GM12878 (cell line): ENCODE data around the gene YTHDC1. TPM values are rescaled to one million over a fixed set of nuclear protein-coding genes. Genes with fewer than 3 reads are reported as not detected.

Source experiments
- ATAC-seq: fragments of 200-7000 bp; cut with Tn5 transposase; 3 replicates; pipeline ENCODE4 v1.9.1; 2020; ENCODE audit warnings: mild to moderate bottlenecking, moderate library complexity
- BruUV-seq: library from RNA; stranded (reverse); fragments of 400-500 nt; replicated peaks from 2 replicates; lab custom pipeline; 2021; lab: Mats Ljungman, UMichigan
- CTCF ChIA-PET: fragments of 300-600 bp; sonication (Branson Sonifier 250); formaldehyde crosslinking; extraction: SDS; loops from one replicate; lab custom pipeline; 2021; ENCODE audit warnings: inconsistent platforms; lab: Yijun Ruan, JAX
- POLR2A ChIA-PET: fragments of 350-600 bp; formaldehyde crosslinking; extraction: SDS; loops from one replicate; lab custom pipeline; 2021; ENCODE audit warnings: inconsistent platforms; lab: Charles Lee
- RAD21 ChIA-PET: fragments of 300-600 bp; sonication (Branson Sonifier 250); formaldehyde crosslinking; loops from one replicate; lab custom pipeline; 2023; ENCODE audit warnings: antibody characterized with exemption; ENCODE audit not compliant: unreplicated experiment; lab: Charles Lee
- SMC1A ChIA-PET: fragments of 300-600 bp; sonication (Branson Sonifier 250); formaldehyde crosslinking; loops from one replicate; lab custom pipeline; 2023; ENCODE audit not compliant: unreplicated experiment, uncharacterized antibody; lab: Charles Lee
- DNase-seq: peaks from one replicate; pipeline ENCODE4 v3.0.0-alpha.2; 2011; ENCODE audit warnings: low read depth, low spot score
- FAIRE-seq: peaks from 3 replicates; lab custom pipeline; 2011; peaks lifted over from hg19 to GRCh38; lab: Jason Lieb, UNC
- H2AFZ ChIP-seq: 2 replicates; pipeline ENCODE4 v1.6.0; 2011; ENCODE audit warnings: low read depth, low read length, control low read depth; ENCODE audit not compliant: control insufficient read depth
- H3K27ac ChIP-seq: 2 replicates; pipeline ENCODE4 v1.5.1; 2011; ENCODE audit warnings: control low read depth; ENCODE audit not compliant: control insufficient read depth, insufficient read depth
- H3K27me3 ChIP-seq, 2 experiments: replicated peaks in 1 of 2; 2 replicates each; pipeline versions ENCODE4 v1.6.0 to v1.6.1; 2011; ENCODE audit warnings: low read length in 1 of 2; ENCODE audit not compliant: control insufficient read depth in 2 of 2, insufficient read depth in 2 of 2
- H3K36me3 ChIP-seq, 2 experiments: 2 replicates each; pipeline ENCODE4 v1.5.1; 2011; ENCODE audit warnings: low read length in 1 of 2; ENCODE audit not compliant: control insufficient read depth in 2 of 2, insufficient read depth in 2 of 2
- H3K4me1 ChIP-seq: 2 replicates; pipeline ENCODE4 v1.6.1; 2011; ENCODE audit warnings: mild to moderate bottlenecking, low read length, moderate library complexity, mixed read lengths; ENCODE audit not compliant: control insufficient read depth, insufficient read depth
- H3K4me2 ChIP-seq: 2 replicates; pipeline ENCODE4 v1.6.0; 2011; ENCODE audit warnings: control low read depth; ENCODE audit not compliant: control insufficient read depth, insufficient read depth
- H3K4me3 ChIP-seq: fragments of 200-600 bp; sonication (generic); 2 replicates; pipeline ENCODE4 v1.5.1; 2016
- H3K79me2 ChIP-seq: 2 replicates; pipeline ENCODE4 v1.6.0; 2011; ENCODE audit warnings: low read length; ENCODE audit not compliant: control insufficient read depth, insufficient read depth
- H3K9ac ChIP-seq: 2 replicates; pipeline ENCODE4 v1.8.0; 2011; ENCODE audit warnings: low read length, control low read depth, mixed read lengths; ENCODE audit not compliant: control insufficient read depth, insufficient read depth
- H3K9me3 ChIP-seq: replicated peaks from 3 replicates; pipeline ENCODE4 v1.5.1; 2011; ENCODE audit warnings: mild to moderate bottlenecking, low read length; ENCODE audit not compliant: control insufficient read depth, insufficient read depth
- H4K20me1 ChIP-seq: 2 replicates; pipeline ENCODE4 v1.6.0; 2011; ENCODE audit not compliant: control insufficient read depth, insufficient read depth
- IRF4 ChIP-seq: IDR thresholded peaks from 2 replicates; pipeline ENCODE4 v1.6.1; 2011; ENCODE audit warnings: low read depth, low read length
- RUNX3 ChIP-seq: IDR thresholded peaks from 2 replicates; pipeline ENCODE4 v1.6.1; 2012; ENCODE audit warnings: low read length, inconsistent platforms
- SMC3 ChIP-seq: IDR thresholded peaks from 2 replicates; pipeline ENCODE4 v1.6.1; 2011; ENCODE audit warnings: low read length, improper control_type of control experiment, borderline replicate concordance
- TCF12 ChIP-seq: IDR thresholded peaks from 2 replicates; pipeline ENCODE4 v1.6.1; 2011; ENCODE audit warnings: low read depth, mild to moderate bottlenecking, low read length
- WGBS: methylation state at CpG from one replicate; pipeline ENCODE4 v1.1.6; 2016; ENCODE audit warnings: low lambda C conversion rate; ENCODE audit not compliant: insufficient replicate concordance, insufficient coverage; ENCODE audit errors: missing lambda C conversion rate; 5-methylcytosine and 5-hydroxymethylcytosine counted together
- in situ Hi-C: fragments of 300-500 bp; cut with MboI; formaldehyde crosslinking; loops from 9 replicates; pipeline ENCODE4 v1.14.3; 2018; ENCODE audit warnings: mixed read lengths
- intact Hi-C: fragments of 100-400 bp; cut with micrococcal nuclease; formaldehyde crosslinking; loops from one replicate; pipeline ENCODE4 v1.14.2; 2022; ENCODE audit not compliant: unreplicated experiment
- polyA plus RNA-seq, 11 experiments: library from polyadenylated mRNA; depleted of rRNA in 4 of 11; unstranded in 6 of 11; stranded (reverse) in 5 of 11; fragments of >200 nt; fragmentation: Nextera tagmentation in 4 of 11; fragmentation: Illumina TruSeq in 1 of 11; extraction: Ambion mirVana in 4 of 11; extraction: Trizol in 1 of 11; gene quantifications; 1 replicate in 1 of 11; 2 replicates in 10 of 11; pipeline versions ENCODE4 v1.2.1 to v1.2.3, GENCODE V29; 2011 to 2016; ENCODE audit warnings: inconsistent platforms in 2 of 11, missing spikeins in 2 of 11, low read depth in 1 of 11
- total RNA-seq, 4 experiments: library from RNA; depleted of rRNA in 3 of 4; stranded (reverse); fragments of >200 nt in 3 of 4; fragmentation: Illumina TruSeq in 1 of 4; extraction: Trizol in 1 of 4; gene quantifications; 2 replicates each; pipeline versions ENCODE4 v1.2.1 to v1.2.3, GENCODE V29; 2013 to 2021
- TF ChIP-seq, protein P1 (sequence below): fragments of 450-650 bp; IDR thresholded peaks from 2 replicates; pipeline ENCODE4 v1.6.1; 2017; ENCODE audit warnings: low read depth, mild to moderate bottlenecking, moderate library complexity
- TF ChIP-seq, protein P2 (sequence below): fragments of 450-650 bp; IDR thresholded peaks from 2 replicates; pipeline ENCODE4 v1.6.1; 2016; ENCODE audit warnings: mild to moderate bottlenecking
- TF ChIP-seq, protein P3 (sequence below): fragments of 450-650 bp; formaldehyde crosslinking; IDR thresholded peaks from 2 replicates; pipeline ENCODE4 v1.4.0; 2022; ENCODE audit warnings: mild to moderate bottlenecking, moderate library complexity
- TF ChIP-seq, protein P4 (sequence below): IDR thresholded peaks from 2 replicates; pipeline ENCODE4 v1.6.1; 2011; ENCODE audit warnings: low read depth, low read length, improper control_type of control experiment, borderline replicate concordance
- TF ChIP-seq, protein P5 (sequence below): IDR thresholded peaks from 2 replicates; pipeline ENCODE4 v1.6.1; 2012; ENCODE audit warnings: low read depth, low read length, improper control_type of control experiment

YTHDC1 gene
- total and polyA plus RNA-seq, 10 of the 15 experiments (the other 5 are each of a cell fraction or from before 2014, with no cell fraction given) = 18.7 to 83.2 (median 47.5) TPM

DNA sequence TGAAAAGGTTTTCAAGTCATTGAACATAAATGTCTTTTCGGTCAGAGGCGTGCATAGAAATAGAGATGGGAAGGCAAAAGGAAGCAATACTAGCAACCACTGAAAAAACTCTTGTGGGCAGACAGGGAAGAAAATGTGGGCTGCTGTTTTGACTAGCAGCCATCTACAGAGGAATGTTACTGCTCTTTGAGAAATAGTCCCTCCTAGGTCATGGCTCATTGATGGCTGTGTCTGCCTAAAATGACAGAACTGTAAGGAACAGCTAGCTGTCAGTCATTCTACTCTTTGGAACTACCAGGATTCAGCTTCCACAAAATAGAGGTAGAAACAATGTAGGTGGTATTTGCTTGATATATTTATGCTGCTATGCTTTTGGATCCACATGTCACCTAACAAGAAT is 77.5 kb downstream of the YTHDC1 start:
- peak; percentile 54 for ATAC-seq
- no TSS peak for BruUV-seq

More for the DNA sequence above, 77.5 kb downstream of the YTHDC1 start:
- ChIA-PET CTCF (interaction anchor here (0.9 to 3.9 kb wide), 21 partner anchors 9 to 226 kb away, joined by 3 to 95 read pairs (median 5); no protein-coding TSS in a partner anchor), SMC1A (interaction anchor here (0.6 to 2.3 kb wide), 23 partner anchors 10 to 1344 kb away, joined by 3 to 37 read pairs (median 4); no protein-coding TSS in a partner anchor)
- peak; percentile 56 for FAIRE-seq
- TF ChIP-seq TCF12 (no peak), IRF4 (no peak), SMC3 (no peak), RUNX3 (0 out of 2 replicates have a peak, but pooled peaks have one; percentile 22)
- TF ChIP-seq, protein P1, sequence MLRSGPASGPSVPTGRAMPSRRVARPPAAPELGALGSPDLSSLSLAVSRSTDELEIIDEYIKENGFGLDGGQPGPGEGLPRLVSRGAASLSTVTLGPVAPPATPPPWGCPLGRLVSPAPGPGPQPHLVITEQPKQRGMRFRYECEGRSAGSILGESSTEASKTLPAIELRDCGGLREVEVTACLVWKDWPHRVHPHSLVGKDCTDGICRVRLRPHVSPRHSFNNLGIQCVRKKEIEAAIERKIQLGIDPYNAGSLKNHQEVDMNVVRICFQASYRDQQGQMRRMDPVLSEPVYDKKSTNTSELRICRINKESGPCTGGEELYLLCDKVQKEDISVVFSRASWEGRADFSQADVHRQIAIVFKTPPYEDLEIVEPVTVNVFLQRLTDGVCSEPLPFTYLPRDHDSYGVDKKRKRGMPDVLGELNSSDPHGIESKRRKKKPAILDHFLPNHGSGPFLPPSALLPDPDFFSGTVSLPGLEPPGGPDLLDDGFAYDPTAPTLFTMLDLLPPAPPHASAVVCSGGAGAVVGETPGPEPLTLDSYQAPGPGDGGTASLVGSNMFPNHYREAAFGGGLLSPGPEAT = no peak
- TF ChIP-seq, protein P2, sequence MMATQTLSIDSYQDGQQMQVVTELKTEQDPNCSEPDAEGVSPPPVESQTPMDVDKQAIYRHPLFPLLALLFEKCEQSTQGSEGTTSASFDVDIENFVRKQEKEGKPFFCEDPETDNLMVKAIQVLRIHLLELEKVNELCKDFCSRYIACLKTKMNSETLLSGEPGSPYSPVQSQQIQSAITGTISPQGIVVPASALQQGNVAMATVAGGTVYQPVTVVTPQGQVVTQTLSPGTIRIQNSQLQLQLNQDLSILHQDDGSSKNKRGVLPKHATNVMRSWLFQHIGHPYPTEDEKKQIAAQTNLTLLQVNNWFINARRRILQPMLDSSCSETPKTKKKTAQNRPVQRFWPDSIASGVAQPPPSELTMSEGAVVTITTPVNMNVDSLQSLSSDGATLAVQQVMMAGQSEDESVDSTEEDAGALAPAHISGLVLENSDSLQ = peak; percentile 33; the same call in 1 of the 2 replicates
- TF ChIP-seq, protein P3, sequence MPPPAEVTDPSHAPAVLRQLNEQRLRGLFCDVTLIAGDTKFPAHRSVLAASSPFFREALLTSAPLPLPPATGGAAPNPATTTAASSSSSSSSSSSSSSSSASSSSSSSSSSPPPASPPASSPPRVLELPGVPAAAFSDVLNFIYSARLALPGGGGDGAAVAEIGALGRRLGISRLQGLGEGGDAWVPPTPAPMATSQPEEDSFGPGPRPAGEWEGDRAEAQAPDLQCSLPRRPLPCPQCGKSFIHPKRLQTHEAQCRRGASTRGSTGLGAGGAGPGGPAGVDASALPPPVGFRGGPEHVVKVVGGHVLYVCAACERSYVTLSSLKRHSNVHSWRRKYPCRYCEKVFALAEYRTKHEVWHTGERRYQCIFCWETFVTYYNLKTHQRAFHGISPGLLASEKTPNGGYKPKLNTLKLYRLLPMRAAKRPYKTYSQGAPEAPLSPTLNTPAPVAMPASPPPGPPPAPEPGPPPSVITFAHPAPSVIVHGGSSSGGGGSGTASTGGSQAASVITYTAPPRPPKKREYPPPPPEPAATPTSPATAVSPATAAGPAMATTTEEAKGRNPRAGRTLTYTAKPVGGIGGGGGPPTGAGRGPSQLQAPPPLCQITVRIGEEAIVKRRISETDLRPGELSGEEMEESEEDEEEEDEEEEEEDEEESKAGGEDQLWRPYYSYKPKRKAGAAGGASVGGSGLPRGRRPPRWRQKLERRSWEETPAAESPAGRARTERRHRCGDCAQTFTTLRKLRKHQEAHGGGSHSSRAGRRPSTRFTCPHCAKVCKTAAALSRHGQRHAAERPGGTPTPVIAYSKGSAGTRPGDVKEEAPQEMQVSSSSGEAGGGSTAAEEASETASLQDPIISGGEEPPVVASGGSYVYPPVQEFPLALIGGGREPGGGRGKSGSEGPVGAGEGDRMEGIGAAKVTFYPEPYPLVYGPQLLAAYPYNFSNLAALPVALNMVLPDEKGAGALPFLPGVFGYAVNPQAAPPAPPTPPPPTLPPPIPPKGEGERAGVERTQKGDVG (CRISPR knock-in tag) = no peak
- TF ChIP-seq, protein P4, sequence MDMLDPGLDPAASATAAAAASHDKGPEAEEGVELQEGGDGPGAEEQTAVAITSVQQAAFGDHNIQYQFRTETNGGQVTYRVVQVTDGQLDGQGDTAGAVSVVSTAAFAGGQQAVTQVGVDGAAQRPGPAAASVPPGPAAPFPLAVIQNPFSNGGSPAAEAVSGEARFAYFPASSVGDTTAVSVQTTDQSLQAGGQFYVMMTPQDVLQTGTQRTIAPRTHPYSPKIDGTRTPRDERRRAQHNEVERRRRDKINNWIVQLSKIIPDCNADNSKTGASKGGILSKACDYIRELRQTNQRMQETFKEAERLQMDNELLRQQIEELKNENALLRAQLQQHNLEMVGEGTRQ = no peak
- TF ChIP-seq, protein P5, sequence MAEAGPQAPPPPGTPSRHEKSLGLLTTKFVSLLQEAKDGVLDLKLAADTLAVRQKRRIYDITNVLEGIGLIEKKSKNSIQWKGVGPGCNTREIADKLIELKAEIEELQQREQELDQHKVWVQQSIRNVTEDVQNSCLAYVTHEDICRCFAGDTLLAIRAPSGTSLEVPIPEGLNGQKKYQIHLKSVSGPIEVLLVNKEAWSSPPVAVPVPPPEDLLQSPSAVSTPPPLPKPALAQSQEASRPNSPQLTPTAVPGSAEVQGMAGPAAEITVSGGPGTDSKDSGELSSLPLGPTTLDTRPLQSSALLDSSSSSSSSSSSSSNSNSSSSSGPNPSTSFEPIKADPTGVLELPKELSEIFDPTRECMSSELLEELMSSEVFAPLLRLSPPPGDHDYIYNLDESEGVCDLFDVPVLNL = no peak
- TF ChIP-seq, all 136 proteins: peak for 2
- DNase-seq = no peak
- H3K9ac ChIP-seq = no peak overlapping the region
- no peak overlapping the region for H3K4me3 ChIP-seq
- POLR2A ChIA-PET = no interaction called here
- H3K4me2 ChIP-seq = no peak overlapping the region
- no peak overlapping the region for H2AFZ ChIP-seq
- no peaks in the 10 kb centered on the region for H3K79me2 ChIP-seq
- intact Hi-C loops = loop anchor here (1.0 to 10.0 kb wide), 3 partner anchors 104 to 898 kb away; no protein-coding TSS in a partner anchor
- H3K4me1 ChIP-seq = no peaks in the 10 kb centered on the region
- H3K27ac ChIP-seq = no peak overlapping the region
- RAD21 ChIA-PET = interaction anchor here (0.8 to 2.9 kb wide), 10 partner anchors 14 to 907 kb away, joined by 3 to 33 read pairs (median 4); no protein-coding TSS in a partner anchor
- H3K9me3 ChIP-seq = no peaks in the 10 kb centered on the region; the same call in 2 of the 3 replicates
- no peaks in the 10 kb centered on the region for H4K20me1 ChIP-seq
- no peaks in the 10 kb centered on the region for H3K36me3 ChIP-seq
- H3K27me3 ChIP-seq = no peaks in the 10 kb centered on the region; a peak in 1 of 4 replicates
- in situ Hi-C loops = no loop called here
- 0% methylated on average over 2 of the region's 2 CpGs for WGBS
